K562 (cell line): ENCODE results near the gene ATG4D. TPM values are rescaled to one million over a fixed set of nuclear protein-coding genes. Genes with fewer than 3 reads are reported as not detected.
A peak's percentile ranks its signal among the peaks of the same experiment; 100 is the strongest.

Experiments used
- CEBPB ChIP-seq: fragments of 450-650 bp; IDR thresholded peaks from 2 replicates; pipeline ENCODE4 v1.6.1; 2016; ENCODE audit warnings: missing genetic modification characterization, missing compliant biosample characterization
- CHD1 ChIP-seq: fragments of 200-600 bp; sonication (generic); IDR thresholded peaks from one replicate; pipeline ENCODE4 v1.6.1; 2012; ENCODE audit warnings: mild to moderate bottlenecking, moderate library complexity, low read length, inconsistent platforms
- FOXA1 ChIP-seq: fragments of 450-650 bp; IDR thresholded peaks from 2 replicates; pipeline ENCODE4 v1.6.1; 2016; ENCODE audit warnings: mild to moderate bottlenecking, borderline replicate concordance
- FOXJ2 ChIP-seq: fragments of 200-800 bp; sonication (Bioruptor generic); IDR thresholded peaks from 2 replicates; pipeline ENCODE4 v1.6.1; 2016; ENCODE audit warnings: missing genetic modification characterization, missing compliant biosample characterization
- FOXM1 ChIP-seq, 2 experiments: fragments of 450-650 bp in 1 of 2; sonication (generic) in 1 of 2; formaldehyde crosslinking in 1 of 2; IDR thresholded peaks; 2 replicates each; pipeline versions ENCODE4 v1.6.1 to v1.9.0; 2017 to 2022; ENCODE audit warnings: low read depth in 2 of 2, mild to moderate bottlenecking in 2 of 2, missing genetic modification reagents in 1 of 2, moderate library complexity in 1 of 2
- FUS ChIP-seq: fragments of 200-400 bp; formaldehyde crosslinking; optimal IDR thresholded peaks from 2 replicates; pipeline ENCODE3; 2017; ENCODE audit warnings: low read depth, low read length
- GABPB2 ChIP-seq: fragments of 250-450 bp; sonication (Bioruptor Pico); conservative IDR thresholded peaks from 2 replicates; pipeline ENCODE4 v1.5.1; 2021; ENCODE audit warnings: mild to moderate bottlenecking
- GTF2E2 ChIP-seq: fragments of 200-800 bp; sonication (Bioruptor generic); IDR thresholded peaks from 2 replicates; pipeline ENCODE4 v1.6.1; 2016; ENCODE audit warnings: missing genetic modification characterization, missing compliant biosample characterization
- GTF2F1 ChIP-seq: IDR thresholded peaks from 2 replicates; pipeline ENCODE4 v1.6.1; 2011; ENCODE audit warnings: low read depth, low read length, improper control_type of control experiment
- HSF4 ChIP-seq: fragments of 250-450 bp; sonication (Bioruptor Pico); IDR thresholded peaks from 2 replicates; pipeline ENCODE4 v2.1.2; 2022; ENCODE audit warnings: mild to moderate bottlenecking, moderate library complexity, borderline replicate concordance
- KDM4B ChIP-seq, 2 experiments: fragments of 450-650 bp in 1 of 2; sonication (generic) in 1 of 2; IDR thresholded peaks; 2 replicates each; pipeline ENCODE4 v1.6.1; 2016 to 2017; ENCODE audit warnings: borderline replicate concordance in 2 of 2, antibody characterized with exemption in 1 of 2, low read depth in 1 of 2, mild to moderate bottlenecking in 1 of 2
- MBD2 ChIP-seq: sonication (generic); IDR thresholded peaks from 2 replicates; pipeline ENCODE4 v1.6.1; 2016; ENCODE audit warnings: low read depth, borderline replicate concordance
- PHF21A ChIP-seq: fragments of 450-650 bp; IDR thresholded peaks from 2 replicates; pipeline ENCODE4 v1.6.1; 2017; ENCODE audit warnings: low read depth, borderline replicate concordance
- PML ChIP-seq: IDR thresholded peaks from 2 replicates; pipeline ENCODE4 v1.6.1; 2012; ENCODE audit warnings: low read length, inconsistent platforms
- POLR2AphosphoS2 ChIP-seq: IDR thresholded peaks from 2 replicates; pipeline ENCODE4 v1.6.1; 2012; ENCODE audit warnings: low read length, improper control_type of control experiment
- RFX1 ChIP-seq: fragments of 450-650 bp; IDR thresholded peaks from 2 replicates; pipeline ENCODE4 v1.6.1; 2016; ENCODE audit warnings: mild to moderate bottlenecking, moderate library complexity
- SETDB1 ChIP-seq: IDR thresholded peaks from one replicate; pipeline ENCODE4 v1.6.1; 2012; ENCODE audit warnings: low read length, control low read depth, inconsistent platforms
- SRSF1 ChIP-seq: fragments of 200-400 bp; formaldehyde crosslinking; IDR thresholded peaks from 2 replicates; pipeline ENCODE4 v1.6.1; 2017; ENCODE audit warnings: mild to moderate bottlenecking, low read depth, low read length, moderate library complexity
- SRSF3 ChIP-seq: fragments of 200-400 bp; formaldehyde crosslinking; IDR thresholded peaks from 2 replicates; pipeline ENCODE4 v1.6.1; 2016; ENCODE audit warnings: mild to moderate bottlenecking, low read length, moderate library complexity; ENCODE audit not compliant: insufficient read depth
- TAF1 ChIP-seq: IDR thresholded peaks from 2 replicates; pipeline ENCODE4 v1.6.1; 2011; ENCODE audit warnings: mild to moderate bottlenecking, low read length, moderate library complexity; ENCODE audit not compliant: insufficient read depth, control insufficient read depth, severe bottlenecking; ENCODE audit errors: extremely low read depth
- TBL1XR1 ChIP-seq, 2 experiments: IDR thresholded peaks; 2 replicates each; pipeline ENCODE4 v1.6.1; 2012; ENCODE audit warnings: improper control_type of control experiment in 2 of 2, low read length in 2 of 2, mild to moderate bottlenecking in 1 of 2
- ZNF253 ChIP-seq: fragments of 250-450 bp; sonication (Bioruptor Pico); conservative IDR thresholded peaks from 2 replicates; pipeline ENCODE4 v1.6.1; 2021; ENCODE audit warnings: mild to moderate bottlenecking
- ZNF263 ChIP-seq: sonication (generic); formaldehyde crosslinking; IDR thresholded peaks from 2 replicates; pipeline ENCODE4 v1.8.0; 2022; ENCODE audit warnings: mild to moderate bottlenecking, missing genetic modification reagents, borderline replicate concordance
- ZNF445 ChIP-seq: fragments of 250-450 bp; sonication (Bioruptor Pico); IDR thresholded peaks from 2 replicates; pipeline ENCODE4 v1.4.0; 2020; ENCODE audit warnings: low read depth, mild to moderate bottlenecking, moderate library complexity
- ZSCAN32 ChIP-seq: fragments of 450-650 bp; formaldehyde crosslinking; IDR thresholded peaks from 2 replicates; pipeline ENCODE4 v1.4.0; 2020; ENCODE audit warnings: mild to moderate bottlenecking, moderate library complexity
- polyA plus RNA-seq, 8 experiments: library from polyadenylated mRNA; depleted of rRNA in 4 of 8; stranded (reverse) in 5 of 8; unstranded in 3 of 8; fragments of >200 nt; fragmentation: Nextera tagmentation in 2 of 8; fragmentation: Illumina TruSeq in 1 of 8; extraction: Ambion mirVana in 2 of 8; extraction: Trizol in 1 of 8; gene quantifications; 2 replicates each; pipeline versions ENCODE4 v1.2.1 to v1.2.3, GENCODE V29; 2011 to 2014; ENCODE audit warnings: inconsistent platforms in 1 of 8, missing spikeins in 1 of 8
- total RNA-seq, 7 experiments: library from RNA; depleted of rRNA in 6 of 7; stranded (reverse); fragments of >200 nt in 6 of 7; fragmentation: Illumina TruSeq in 2 of 7; extraction: Trizol in 2 of 7; gene quantifications; 2 replicates each; pipeline versions ENCODE4 v1.2.1 to v1.2.3, GENCODE V29; 2011 to 2021; ENCODE audit warnings: low replicate concordance in 1 of 7
- TF ChIP-seq, protein P1 (sequence below): fragments of 250-450 bp; sonication (Bioruptor Pico); IDR thresholded peaks from 2 replicates; pipeline ENCODE4 v1.4.0; 2020; ENCODE audit warnings: mild to moderate bottlenecking, moderate library complexity
- TF ChIP-seq, protein P2 (sequence below), 2 experiments: fragments of 450-650 bp in 1 of 2; sonication (generic) in 1 of 2; formaldehyde crosslinking in 1 of 2; IDR thresholded peaks in 1 of 2; conservative IDR thresholded peaks in 1 of 2; 2 replicates each; pipeline versions ENCODE4 v1.6.1 to v1.8.1; 2016 to 2023; ENCODE audit warnings: mild to moderate bottlenecking in 2 of 2, moderate library complexity in 2 of 2, inconsistent platforms in 1 of 2, missing genetic modification reagents in 1 of 2

Gene ATG4D
- total and polyA plus RNA-seq, 9 of the 15 experiments (the other 6 are each of a cell fraction or from before 2014, with no cell fraction given), result 0.51 to 66.1 (median 22.9) TPM

DNA sequence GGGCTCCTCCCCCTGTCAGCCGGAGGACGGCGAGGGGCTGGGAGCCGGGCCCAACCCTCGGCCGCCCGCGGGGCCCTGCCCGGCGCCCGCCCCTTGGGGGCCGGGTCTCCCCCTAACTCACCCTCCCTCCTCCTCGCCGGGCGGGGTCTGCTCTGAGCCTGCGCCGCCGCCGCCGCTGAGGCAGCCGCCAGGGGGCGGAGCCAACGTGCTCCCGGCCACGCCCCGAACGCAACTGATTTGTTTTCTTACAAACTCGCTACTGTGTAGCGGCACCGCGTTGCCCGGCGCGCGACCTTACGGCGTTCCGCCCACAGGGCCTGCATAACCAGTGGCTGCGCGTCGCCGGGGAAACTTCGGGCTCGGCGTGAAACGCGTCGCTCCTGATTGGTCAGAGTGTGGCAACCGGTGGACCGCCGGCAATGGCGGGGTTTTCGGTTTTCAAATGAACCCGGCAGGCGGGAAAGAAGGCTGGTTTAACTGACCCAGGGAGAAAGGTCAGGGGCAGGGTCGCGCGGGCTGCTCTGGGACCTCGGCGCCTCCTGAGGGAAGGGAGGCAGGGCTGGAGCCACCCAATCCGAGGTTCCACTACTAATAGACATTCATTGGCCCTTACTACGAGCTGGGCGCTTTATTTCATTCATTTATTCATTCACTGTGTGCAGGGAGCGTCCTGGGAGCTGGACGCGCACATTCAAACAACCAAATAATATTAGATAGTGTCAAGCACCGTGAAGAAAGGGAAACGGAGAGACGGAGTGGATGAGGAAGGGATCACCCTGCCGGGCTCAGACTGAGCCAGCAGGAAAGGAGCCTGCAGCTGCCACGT lies 25.3 kb downstream of the ATG4D start, which contains the start of gene CDKN2D (continued):
- TF ChIP-seq, protein P1, sequence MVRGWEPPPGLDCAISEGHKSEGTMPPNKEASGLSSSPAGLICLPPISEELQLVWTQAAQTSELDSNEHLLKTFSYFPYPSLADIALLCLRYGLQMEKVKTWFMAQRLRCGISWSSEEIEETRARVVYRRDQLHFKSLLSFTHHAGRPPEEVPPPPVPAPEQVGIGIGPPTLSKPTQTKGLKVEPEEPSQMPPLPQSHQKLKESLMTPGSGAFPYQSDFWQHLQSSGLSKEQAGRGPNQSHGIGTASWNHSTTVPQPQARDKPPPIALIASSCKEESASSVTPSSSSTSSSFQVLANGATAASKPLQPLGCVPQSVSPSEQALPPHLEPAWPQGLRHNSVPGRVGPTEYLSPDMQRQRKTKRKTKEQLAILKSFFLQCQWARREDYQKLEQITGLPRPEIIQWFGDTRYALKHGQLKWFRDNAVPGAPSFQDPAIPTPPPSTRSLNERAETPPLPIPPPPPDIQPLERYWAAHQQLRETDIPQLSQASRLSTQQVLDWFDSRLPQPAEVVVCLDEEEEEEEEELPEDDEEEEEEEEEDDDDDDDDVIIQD (CRISPR knock-in tag), result no peak
- TF ChIP-seq KDM4B (IDR thresholded peaks at IDR 0.05; ENCODE audit: borderline replicate concordance in 2 of 2, low read depth in 1 of 2) (no peak), ZNF253 (CRISPR knock-in tag) (no peak), ZSCAN32 (no peak), FOXA1 (no peak), SRSF3 (no peak), POLR2AphosphoS2 (no peak), FUS (no peak), TBL1XR1 (IDR thresholded peaks at IDR 0.05; ENCODE audit: low read length in 2 of 2) (peak in 1 of 2 experiments; percentile 30; a peak in 1 of 4 replicates), PHF21A (no peak), MBD2 (peak; percentile 82), ZNF445 (CRISPR knock-in tag) (no peak), RFX1 (peak; percentile 89), TAF1 (peak; percentile 51), CEBPB (tag) (peak; percentile 58), HSF4 (CRISPR knock-in tag) (no peak), GABPB2 (CRISPR knock-in tag) (no peak), GTF2F1 (peak; percentile 32; the same call in 1 of the 2 replicates), SRSF1 (no peak), CHD1 (no peak), FOXM1 (IDR thresholded peaks at IDR 0.05; ENCODE audit: low read depth) (peak; percentile 99), FOXM1 (CRISPR knock-in tag; IDR thresholded peaks at IDR 0.05; ENCODE audit: low read depth) (peak; percentile 99), FOXJ2 (tag) (no peak; the same call in 1 of the 2 replicates), ZNF263 (CRISPR knock-in tag) (no peak; the same call in 1 of the 2 replicates), SETDB1 (no peak), GTF2E2 (tag) (peak; percentile 79; the same call in 1 of the 2 replicates), PML (peak; percentile 53; the same call in 1 of the 2 replicates)
- TF ChIP-seq, protein P2, sequence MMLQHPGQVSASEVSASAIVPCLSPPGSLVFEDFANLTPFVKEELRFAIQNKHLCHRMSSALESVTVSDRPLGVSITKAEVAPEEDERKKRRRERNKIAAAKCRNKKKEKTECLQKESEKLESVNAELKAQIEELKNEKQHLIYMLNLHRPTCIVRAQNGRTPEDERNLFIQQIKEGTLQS (IDR thresholded peaks at IDR 0.05), result peak; percentile 47; the same call in 1 of the 2 replicates
- TF ChIP-seq, protein P2 (CRISPR knock-in tag; conservative IDR thresholded peaks at IDR 0.05), result peak; percentile 81; the same call in 1 of the 2 replicates
